Measurements from ENCODE around the gene SPOCK1. TPM values are rescaled to one million over a fixed set of nuclear protein-coding genes. Genes with fewer than 3 reads are reported as not detected.

Gene SPOCK1
- total RNA-seq, 2 experiments from 2014 or later = 0.16 to 0.38 TPM

- H3K27ac Mint-ChIP-seq = no peak overlapping the region
- H3K36me3 Mint-ChIP-seq = no peaks in the 10 kb centered on the region
- H3K9me3 Mint-ChIP-seq (ENCODE audit: low read depth) = no peaks in the 10 kb centered on the region
- DNase-seq (no peak), ATAC-seq (no peak)
- peaks cover 12% of the 10 kb centered on the region for H3K27me3 Mint-ChIP-seq
- no peak overlapping the region for H3K4me3 Mint-ChIP-seq
- CTCF ChIA-PET = interaction anchor here (1.4 kb wide), 1 partner anchor 30 kb away, joined by 3 read pairs; no protein-coding TSS in a partner anchor
- no peaks in the 10 kb centered on the region for H3K4me1 Mint-ChIP-seq
Measured at GRCh38 chr5:137289856-137290255, 209.3 kb downstream of the SPOCK1 start.

DNA sequence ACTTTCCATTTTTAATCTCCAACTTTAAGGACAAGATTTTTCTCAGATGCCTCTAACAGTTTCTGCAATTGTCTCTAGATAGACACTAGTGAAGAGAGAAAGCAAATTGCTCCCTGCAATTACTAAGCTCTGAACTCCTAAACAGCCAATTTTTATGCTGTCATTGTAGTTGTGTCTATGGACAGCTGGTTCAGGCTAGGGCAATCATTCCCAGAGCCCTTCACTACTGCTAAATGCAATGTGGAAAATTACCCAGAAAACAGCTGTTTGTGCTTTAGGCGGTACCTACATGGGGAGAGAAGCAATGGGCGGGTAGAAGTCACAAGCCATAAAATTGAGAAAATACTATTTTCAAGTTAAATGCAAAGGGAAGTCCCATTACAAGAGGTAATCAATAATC lies 211.6 kb downstream of the SPOCK1 start:
- ATAC-seq (no peak), DNase-seq (no peak)
- H3K4me3 Mint-ChIP-seq = no peak overlapping the region
- H3K9me3 Mint-ChIP-seq (ENCODE audit: low read depth) = no peaks in the 10 kb centered on the region
- no peak overlapping the region for H3K27ac Mint-ChIP-seq
- CTCF ChIA-PET = no interaction called here
- H3K27me3 Mint-ChIP-seq = peaks cover 12% of the 10 kb centered on the region
- H3K36me3 Mint-ChIP-seq = no peaks in the 10 kb centered on the region
- no peaks in the 10 kb centered on the region for H3K4me1 Mint-ChIP-seq

DNA sequence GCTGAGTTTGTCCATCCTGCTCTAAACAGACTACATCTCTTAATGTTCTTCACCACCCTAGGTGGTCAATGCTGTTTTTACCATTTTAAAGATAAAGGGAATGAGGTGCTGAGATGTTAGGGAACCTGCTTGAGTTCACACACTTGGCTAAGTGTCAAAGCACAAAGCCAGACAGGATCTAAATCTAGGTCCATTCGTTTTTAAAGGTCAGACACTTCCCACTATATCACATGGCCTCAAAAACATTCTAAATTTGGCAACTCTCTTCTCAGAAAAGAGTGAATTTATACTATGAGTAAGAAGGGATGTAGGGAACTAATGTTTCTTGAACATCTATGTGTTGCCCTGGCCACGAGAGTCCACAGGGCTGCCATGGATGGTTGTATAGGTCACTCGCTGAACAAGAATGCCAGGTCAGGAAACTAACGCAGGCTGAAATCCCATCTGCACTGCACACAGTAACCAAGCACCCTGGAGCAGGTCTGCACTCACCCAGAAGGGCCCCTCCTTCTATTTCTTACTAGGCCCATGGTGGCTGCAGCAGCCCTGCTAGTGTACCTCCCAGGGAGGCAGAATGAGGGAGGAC lies 213.0 kb downstream of the SPOCK1 start:
- Mint-ChIP-seq H3K36me3 (no peaks in the 10 kb centered on the region), H3K4me3 (no peak overlapping the region), H3K4me1 (no peaks in the 10 kb centered on the region), H3K27me3 (peaks cover 12% of the 10 kb centered on the region), H3K27ac (no peak overlapping the region), H3K9me3 (ENCODE audit: low read depth) (no peaks in the 10 kb centered on the region)
- CTCF ChIA-PET = no interaction called here
- DNase-seq = no peak
- no peak for ATAC-seq

- CTCF ChIA-PET = no interaction called here
- ATAC-seq = no peak
Measured at GRCh38 chr5:137283801-137284200, 215.3 kb downstream of the SPOCK1 start.

DNA sequence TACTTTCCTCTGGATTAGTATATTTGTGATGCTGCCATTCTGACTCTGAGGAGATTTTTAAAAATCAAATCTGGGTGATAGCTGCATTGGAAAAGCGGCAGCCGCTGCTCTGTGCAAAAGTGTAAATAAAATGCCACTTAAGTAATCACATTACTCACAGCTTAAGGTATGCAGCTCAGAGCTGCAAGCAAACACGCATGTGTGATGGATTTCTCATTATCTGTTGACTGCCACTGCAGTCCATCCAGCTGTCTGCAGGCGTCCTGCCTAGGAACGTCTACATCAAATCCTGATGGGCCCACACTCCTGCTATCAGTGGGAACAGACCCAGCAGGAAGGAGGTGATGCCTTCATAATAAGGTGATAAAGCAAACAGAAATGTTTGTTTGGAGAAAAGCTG lies 216.9 kb downstream of the SPOCK1 start:
- Mint-ChIP-seq H3K27me3 (peaks cover 1% of the 10 kb centered on the region), H3K27ac (no peak overlapping the region), H3K36me3 (no peaks in the 10 kb centered on the region), H3K4me3 (no peak overlapping the region), H3K4me1 (no peaks in the 10 kb centered on the region), H3K9me3 (ENCODE audit: low read depth) (no peaks in the 10 kb centered on the region)
- ATAC-seq (no peak), DNase-seq (no peak)
- CTCF ChIA-PET = no interaction called here

More at GRCh38 chr5:137283801-137284200, 215.3 kb downstream of the SPOCK1 start:
- Mint-ChIP-seq H3K4me1 (no peaks in the 10 kb centered on the region), H3K36me3 (no peaks in the 10 kb centered on the region), H3K4me3 (no peak overlapping the region), H3K9me3 (ENCODE audit: low read depth) (no peaks in the 10 kb centered on the region), H3K27me3 (peaks cover 7% of the 10 kb centered on the region), H3K27ac (no peak overlapping the region)
- DNase-seq = no peak

DNA sequence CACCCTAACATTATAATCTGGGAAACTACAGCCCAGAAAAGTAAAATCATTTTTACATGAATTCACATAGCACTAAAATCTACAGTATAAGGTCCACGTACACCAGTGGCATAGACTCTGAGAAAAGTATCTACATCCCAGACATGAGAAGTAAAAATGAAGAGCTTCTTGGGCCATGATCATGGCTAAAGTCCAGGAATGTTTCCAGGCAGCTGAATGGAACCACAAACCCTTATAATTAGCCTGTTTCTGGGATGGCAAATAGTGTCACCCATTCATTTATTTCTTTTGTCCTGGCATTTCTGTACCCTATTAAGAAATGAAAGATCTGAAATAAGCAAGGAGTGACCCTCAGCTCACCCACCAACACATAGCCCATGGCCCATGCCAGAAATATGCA lies 217.9 kb downstream of the SPOCK1 start:
- Mint-ChIP-seq H3K27ac (no peak overlapping the region), H3K36me3 (no peaks in the 10 kb centered on the region), H3K4me3 (no peak overlapping the region), H3K9me3 (ENCODE audit: low read depth) (no peaks in the 10 kb centered on the region), H3K4me1 (no peaks in the 10 kb centered on the region), H3K27me3 (no peaks in the 10 kb centered on the region)
- CTCF ChIA-PET = no interaction called here
- DNase-seq (no peak), ATAC-seq (no peak)

GRCh38 chr5:137280656-137281055 lies 218.5 kb downstream of the SPOCK1 start:
- no peaks in the 10 kb centered on the region for H3K36me3 Mint-ChIP-seq
- no peak overlapping the region for H3K4me3 Mint-ChIP-seq
- H3K27me3 Mint-ChIP-seq = no peaks in the 10 kb centered on the region
- ATAC-seq (no peak), DNase-seq (no peak)
- CTCF ChIA-PET = no interaction called here
- no peaks in the 10 kb centered on the region for H3K9me3 Mint-ChIP-seq (ENCODE audit: low read depth)
- no peaks in the 10 kb centered on the region for H3K4me1 Mint-ChIP-seq
- H3K27ac Mint-ChIP-seq = no peak overlapping the region

GRCh38 chr5:137279521-137280231 lies 219.4 kb downstream of the SPOCK1 start:
- ATAC-seq (no peak), DNase-seq (no peak)
- H3K27ac Mint-ChIP-seq = no peak overlapping the region
- no peaks in the 10 kb centered on the region for H3K27me3 Mint-ChIP-seq
- no peaks in the 10 kb centered on the region for H3K9me3 Mint-ChIP-seq (ENCODE audit: low read depth)
- no peaks in the 10 kb centered on the region for H3K4me1 Mint-ChIP-seq
- CTCF ChIA-PET = no interaction called here
- no peaks in the 10 kb centered on the region for H3K36me3 Mint-ChIP-seq
- no peak overlapping the region for H3K4me3 Mint-ChIP-seq

DNA sequence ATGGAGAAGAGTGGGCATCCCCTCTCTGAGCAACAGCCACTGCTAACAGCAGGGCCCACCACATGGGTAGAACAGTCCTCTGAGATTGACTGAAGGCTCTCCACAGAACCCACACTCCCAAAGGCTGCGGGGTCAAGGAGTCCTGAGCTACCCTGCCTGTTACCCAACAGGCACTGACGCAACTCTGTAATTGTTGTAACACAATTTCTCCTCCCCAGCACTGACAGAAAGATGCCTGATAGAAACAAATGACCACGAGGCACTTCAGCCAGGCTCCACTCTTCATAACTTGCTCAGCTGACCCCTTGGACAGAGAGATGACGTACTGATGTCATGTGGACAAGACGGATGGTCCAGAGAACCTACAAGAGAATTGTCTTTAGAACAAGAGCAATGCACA lies 220.7 kb downstream of the SPOCK1 start:
- Mint-ChIP-seq H3K36me3 (no peaks in the 10 kb centered on the region), H3K9me3 (ENCODE audit: low read depth) (no peaks in the 10 kb centered on the region), H3K27ac (no peak overlapping the region), H3K27me3 (no peaks in the 10 kb centered on the region), H3K4me1 (no peaks in the 10 kb centered on the region), H3K4me3 (no peak overlapping the region)
- CTCF ChIA-PET = no interaction called here
- DNase-seq (no peak), ATAC-seq (no peak)

GRCh38 chr5:137275083-137275482 lies 224.0 kb downstream of the SPOCK1 start:
- Mint-ChIP-seq H3K4me1 (no peaks in the 10 kb centered on the region), H3K27me3 (no peaks in the 10 kb centered on the region), H3K9me3 (ENCODE audit: low read depth) (no peaks in the 10 kb centered on the region), H3K36me3 (no peaks in the 10 kb centered on the region), H3K4me3 (no peak overlapping the region), H3K27ac (no peak overlapping the region)
- DNase-seq (no peak), ATAC-seq (no peak)
- CTCF ChIA-PET = no interaction called here

DNA sequence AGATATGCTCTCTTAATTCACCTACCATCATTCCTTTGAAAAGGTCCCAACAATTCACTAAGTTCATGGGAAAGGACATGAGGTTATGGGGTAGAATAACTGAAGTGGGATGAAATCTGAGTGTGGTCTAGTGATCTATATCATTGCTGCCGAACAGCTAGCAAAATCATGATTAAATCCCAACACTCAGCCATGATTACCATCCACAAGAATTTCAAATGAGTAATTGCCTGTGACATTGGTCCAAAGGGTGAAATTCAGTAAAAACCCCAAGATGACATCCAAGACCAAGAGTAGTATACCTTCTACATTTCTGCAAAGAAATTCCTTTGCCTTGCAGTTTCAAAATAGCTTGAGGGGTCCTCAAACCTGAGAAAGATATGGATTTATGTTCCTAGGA lies 225.6 kb downstream of the SPOCK1 start:
- H3K4me3 Mint-ChIP-seq = no peak overlapping the region
- ATAC-seq = no peak
- no peaks in the 10 kb centered on the region for H3K27me3 Mint-ChIP-seq
- no peak overlapping the region for H3K27ac Mint-ChIP-seq
- CTCF ChIA-PET = no interaction called here
- no peaks in the 10 kb centered on the region for H3K36me3 Mint-ChIP-seq
- no peaks in the 10 kb centered on the region for H3K9me3 Mint-ChIP-seq (ENCODE audit: low read depth)
- H3K4me1 Mint-ChIP-seq = no peaks in the 10 kb centered on the region
- DNase-seq = no peak

GRCh38 chr5:137272831-137273230 lies 226.3 kb downstream of the SPOCK1 start:
- H3K9me3 Mint-ChIP-seq (ENCODE audit: low read depth) = no peaks in the 10 kb centered on the region
- CTCF ChIA-PET = no interaction called here
- ATAC-seq (no peak), DNase-seq (no peak)
- H3K27ac Mint-ChIP-seq = no peak overlapping the region
- peaks cover 2% of the 10 kb centered on the region for H3K27me3 Mint-ChIP-seq
- no peaks in the 10 kb centered on the region for H3K36me3 Mint-ChIP-seq
- H3K4me1 Mint-ChIP-seq = no peaks in the 10 kb centered on the region
- no peak overlapping the region for H3K4me3 Mint-ChIP-seq

GRCh38 chr5:137269946-137270345 lies 229.2 kb downstream of the SPOCK1 start:
- Mint-ChIP-seq H3K4me1 (no peaks in the 10 kb centered on the region), H3K27ac (no peak overlapping the region), H3K36me3 (no peaks in the 10 kb centered on the region), H3K9me3 (ENCODE audit: low read depth) (no peaks in the 10 kb centered on the region), H3K4me3 (no peak overlapping the region), H3K27me3 (peaks cover 18% of the 10 kb centered on the region)
- CTCF ChIA-PET = no interaction called here
- DNase-seq (no peak), ATAC-seq (no peak)

DNA sequence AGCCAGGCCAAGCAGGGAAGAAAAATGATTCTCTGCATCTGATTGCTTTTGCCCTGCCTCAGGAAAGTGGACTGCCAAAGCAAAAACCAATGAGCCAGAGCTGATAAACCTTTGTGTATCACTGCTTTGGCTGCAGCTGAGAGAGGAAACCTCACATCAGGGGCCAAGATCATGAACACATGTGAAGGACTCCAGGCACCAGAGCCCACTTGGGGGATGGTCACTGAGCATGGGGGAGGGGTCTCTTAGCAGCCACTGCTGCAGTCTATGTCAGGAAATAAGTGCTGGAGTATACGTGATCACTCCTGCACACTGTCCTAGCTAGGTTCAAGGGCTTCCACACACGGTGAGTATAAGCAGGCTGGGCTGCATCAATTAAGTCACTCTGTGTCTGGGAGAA lies 229.9 kb downstream of the SPOCK1 start:
- Mint-ChIP-seq H3K4me3 (no peak overlapping the region), H3K36me3 (no peaks in the 10 kb centered on the region), H3K27me3 (peaks cover 18% of the 10 kb centered on the region), H3K9me3 (ENCODE audit: low read depth) (no peaks in the 10 kb centered on the region), H3K27ac (no peak overlapping the region), H3K4me1 (no peaks in the 10 kb centered on the region)
- CTCF ChIA-PET = no interaction called here
- ATAC-seq (no peak), DNase-seq (no peak)

Measured in activated CD8-positive, alpha-beta memory T cell treated with anti-CD3 and anti-CD28 coated beads, Interleukin-2, amount 10 ng/mL, durations not matched to agents 7 days and 5 days (primary cell).